T-cell (primary cell): ENCODE results near the gene SMARCE1. TPM values are rescaled to one million over a fixed set of nuclear protein-coding genes. Genes with fewer than 3 reads are reported as not detected.
A peak's percentile ranks its signal among the peaks of the same experiment; 100 is the strongest.

ENCODE experiments used
- ATAC-seq, 4 experiments: fragments of 200-7000 bp in 3 of 4; fragments of 150-1000 bp in 1 of 4; cut with Tn5 transposase; replicated peaks in 1 of 4; 1 replicate in 3 of 4; 2 replicates in 1 of 4; pipeline ENCODE4 v1.10.0; 2021; ENCODE audit warnings: moderate library complexity in 3 of 4, mild to moderate bottlenecking in 2 of 4, moderate number of reproducible peaks in 1 of 4
- CTCF ChIA-PET, 2 donors: fragments of 300-600 bp; sonication (Branson Sonifier 250); formaldehyde crosslinking; loops; one replicate each; lab custom pipeline; 2022; ENCODE audit warnings: antibody characterized with exemption in 2 of 2; lab: Charles Lee
- POLR2A ChIA-PET, 2 donors: fragments of 300-600 bp; sonication (Branson Sonifier 250); formaldehyde crosslinking; loops; one replicate each; lab custom pipeline; 2022; ENCODE audit warnings: antibody characterized with exemption in 2 of 2; lab: Charles Lee
- DNase-seq, 35 experiments: peaks; one replicate each; pipeline versions ENCODE4 v3.0.0 to v3.0.0-alpha.2; 2013 to 2023
- H3K27ac ChIP-seq: one replicate; pipeline ENCODE4 v1.5.1; 2013; ENCODE audit warnings: low read length
- H3K27me3 ChIP-seq, 2 experiments: replicated peaks in 1 of 2; 1 replicate in 1 of 2; 2 replicates in 1 of 2; pipeline versions ENCODE4 v1.6.1 to v1.7.0; 2013; ENCODE audit warnings: low read length in 1 of 2, mixed read lengths in 1 of 2; ENCODE audit not compliant: control insufficient read depth in 2 of 2, insufficient read depth in 2 of 2; ENCODE audit errors: extremely low read depth in 1 of 2
- H3K36me3 ChIP-seq, 2 donors: 1 replicate in 1 of 2; 2 replicates in 1 of 2; pipeline versions ENCODE4 v1.6.1 to v1.7.0; 2013; ENCODE audit warnings: low read length in 1 of 2; ENCODE audit not compliant: control insufficient read depth in 2 of 2, insufficient read depth in 1 of 2; ENCODE audit errors: extremely low read depth in 1 of 2
- H3K4me1 ChIP-seq, 2 experiments: 1 replicate in 1 of 2; 2 replicates in 1 of 2; pipeline versions ENCODE4 v1.6.1 to v1.7.0; 2013; ENCODE audit warnings: low read length in 2 of 2, mixed read lengths in 1 of 2; ENCODE audit not compliant: insufficient read depth in 2 of 2, control insufficient read depth in 1 of 2; ENCODE audit errors: extremely low read depth in 1 of 2
- H3K4me3 ChIP-seq, 2 donors: 1 replicate in 1 of 2; 2 replicates in 1 of 2; pipeline versions ENCODE4 v1.5.1 to v1.7.0; 2013; ENCODE audit warnings: mild to moderate bottlenecking in 2 of 2, low read length in 1 of 2, moderate library complexity in 1 of 2; ENCODE audit not compliant: control insufficient read depth in 1 of 2; ENCODE audit errors: extremely low read depth in 1 of 2
- H3K9me3 ChIP-seq: 2 replicates; pipeline ENCODE4 v1.7.0; 2013
- H3K27ac Mint-ChIP-seq, 2 donors: one replicate each; pipeline ENCODE4 v1.8.0; 2020 to 2021; ENCODE audit warnings: mild to moderate bottlenecking in 2 of 2, mixed read lengths in 2 of 2
- H3K27me3 Mint-ChIP-seq, 2 donors: one replicate each; pipeline ENCODE4 v1.8.0; 2021 to 2022; ENCODE audit warnings: mixed read lengths in 2 of 2
- H3K36me3 Mint-ChIP-seq: one replicate; pipeline ENCODE4 v1.8.0; 2021; ENCODE audit warnings: mixed read lengths
- H3K4me1 Mint-ChIP-seq, 3 donors: one replicate each; pipeline ENCODE4 v1.8.0; 2020 to 2022; ENCODE audit warnings: mixed read lengths in 3 of 3, mild to moderate bottlenecking in 1 of 3
- H3K4me3 Mint-ChIP-seq, 3 donors: one replicate each; pipeline ENCODE4 v1.8.0; 2020 to 2022; ENCODE audit warnings: mild to moderate bottlenecking in 3 of 3, mixed read lengths in 3 of 3, moderate library complexity in 3 of 3
- H3K9me3 Mint-ChIP-seq, 3 donors: one replicate each; pipeline ENCODE4 v1.8.0; 2020 to 2022; ENCODE audit warnings: mixed read lengths in 3 of 3
- WGBS: methylation state at CpG from one replicate; pipeline ENCODE4 v1.1.5; 2013; ENCODE audit warnings: missing lambda C conversion rate; ENCODE audit not compliant: insufficient coverage; 5-methylcytosine and 5-hydroxymethylcytosine counted together
- total RNA-seq, 35 experiments: library from RNA in 6 of 35; stranded (reverse) in 6 of 35; fragments of 120-200 nt in 1 of 35; gene quantifications; one replicate each; pipeline versions ENCODE4 v1.2.1 to v1.2.4 and lab custom pipeline; 2013 to 2026

SMARCE1 gene
- total RNA-seq, 5 donors from 2014 or later (not counting 1 experiment from before 2014, with no cell fraction given), result 72.6 to 80.8 (median 75.8) TPM

GRCh38 chr17:40598619-40599467 lies 48.8 kb downstream of the SMARCE1 start:
- Histone ChIP-seq H3K4me1 (peaks cover 72 to 76% of the 10 kb centered on the region in 2 experiments), H3K9me3 (no peaks in the 10 kb centered on the region), H3K4me3 (peak overlapping the region in 1 of 2 donors; percentile 11), H3K27me3 (no peaks in the 10 kb centered on the region), H3K27ac (peak overlapping the region; percentile 99), H3K36me3 (no peaks in the 10 kb centered on the region)
- POLR2A ChIA-PET, result interaction anchor here in 1 of 2 donors (1.9 kb wide), 1 partner anchor 36 kb away, joined by 9 read pairs; no protein-coding TSS in a partner anchor
- whole genome bisulfite sequencing, result 12% methylated on average over 8 of the region's 20 CpGs
- H3K27ac Mint-ChIP-seq, result peak overlapping the region; percentile 99 to 100
- no peaks in the 10 kb centered on the region for H3K27me3 Mint-ChIP-seq
- CTCF ChIA-PET, result no interaction called here
- ATAC-seq, result peak; percentile 36 to 74 (median 42)
- H3K4me1 Mint-ChIP-seq, result peaks cover 92 to 99% (median 99%) of the 10 kb centered on the region in 3 donors
- no peaks in the 10 kb centered on the region for H3K9me3 Mint-ChIP-seq
- peak in 34 of 35 experiments; percentile 32 to 89 (median 72) for DNase-seq
- H3K4me3 Mint-ChIP-seq, result peak overlapping the region; percentile 72 to 77 (median 73)
- H3K36me3 Mint-ChIP-seq, result peaks cover 3% of the 10 kb centered on the region

- ATAC-seq, result no peak
- H3K27me3 Mint-ChIP-seq, result no peaks in the 10 kb centered on the region
- WGBS, result 100% methylated on average over 1 of the region's 5 CpGs
- ChIA-PET POLR2A (interaction anchor here (1.3 to 1.9 kb wide), 3 partner anchors 17 to 36 kb away, joined by 3 to 9 read pairs (median 4); no protein-coding TSS in a partner anchor), CTCF (interaction anchor here in 1 of 2 donors (1.7 kb wide), 1 partner anchor 38 kb away, joined by 5 read pairs; no protein-coding TSS in a partner anchor)
- peaks cover 3% of the 10 kb centered on the region for H3K36me3 Mint-ChIP-seq
- Histone ChIP-seq H3K9me3 (no peaks in the 10 kb centered on the region), H3K27me3 (no peaks in the 10 kb centered on the region), H3K4me3 (no peak overlapping the region), H3K4me1 (peaks cover 70% of the 10 kb centered on the region in 2 experiments), H3K27ac (peak overlapping the region; percentile 99), H3K36me3 (no peaks in the 10 kb centered on the region)
- DNase-seq, result no peak
- no peaks in the 10 kb centered on the region for H3K9me3 Mint-ChIP-seq
- peaks cover 89 to 95% (median 94%) of the 10 kb centered on the region in 3 donors for H3K4me1 Mint-ChIP-seq
- H3K27ac Mint-ChIP-seq, result peak overlapping the region; percentile 99 to 100
- H3K4me3 Mint-ChIP-seq, result peak overlapping the region; percentile 72 to 77 (median 73)
Measured at GRCh38 chr17:40598301-40598618, 49.4 kb downstream of the SMARCE1 start.

GRCh38 chr17:40597556-40598300 lies 49.9 kb downstream of the SMARCE1 start:
- Histone ChIP-seq H3K27me3 (no peaks in the 10 kb centered on the region), H3K9me3 (no peaks in the 10 kb centered on the region), H3K4me1 (peaks cover 64 to 67% of the 10 kb centered on the region in 2 experiments), H3K4me3 (peak overlapping the region in 1 of 2 donors; percentile 36), H3K36me3 (no peaks in the 10 kb centered on the region), H3K27ac (peak overlapping the region; percentile 99)
- H3K4me3 Mint-ChIP-seq, result peak overlapping the region; percentile 72 to 77 (median 73)
- peaks cover 84 to 92% (median 89%) of the 10 kb centered on the region in 3 donors for H3K4me1 Mint-ChIP-seq
- ChIA-PET POLR2A (interaction anchor here (0.5 to 1.9 kb wide), 8 partner anchors 17 to 246 kb away, joined by 3 to 9 read pairs (median 4); no protein-coding TSS in a partner anchor), CTCF (interaction anchor here (1.1 to 1.7 kb wide), 2 partner anchors 15 to 37 kb away, joined by 5 read pairs; no protein-coding TSS in a partner anchor)
- no peaks in the 10 kb centered on the region for H3K9me3 Mint-ChIP-seq
- 63% methylated on average over 5 of the region's 9 CpGs for WGBS
- H3K36me3 Mint-ChIP-seq, result peaks cover 3% of the 10 kb centered on the region
- peak overlapping the region; percentile 99 to 100 for H3K27ac Mint-ChIP-seq
- no peaks in the 10 kb centered on the region for H3K27me3 Mint-ChIP-seq
- DNase-seq (no peak), ATAC-seq (no peak)

- ATAC-seq (peak in 2 of 4 experiments; percentile 22 to 26), DNase-seq (peak in 4 of 35 experiments; percentile 21 to 61 (median 48))
- no CpG with 5 or more reads among the region's 3 CpGs for WGBS
- H3K4me3 ChIP-seq, result no peak overlapping the region
- H3K4me3 Mint-ChIP-seq, result peak overlapping the region; percentile 6 to 77 (median 50)
- no peaks in the 10 kb centered on the region for H3K9me3 Mint-ChIP-seq
- peak overlapping the region; percentile 99 for H3K27ac ChIP-seq
- no peaks in the 10 kb centered on the region for H3K36me3 ChIP-seq
- H3K4me1 ChIP-seq, result peaks cover 59 to 64% of the 10 kb centered on the region in 2 experiments
- no peaks in the 10 kb centered on the region for H3K9me3 ChIP-seq
- H3K36me3 Mint-ChIP-seq, result peaks cover 3% of the 10 kb centered on the region
- H3K27ac Mint-ChIP-seq, result peak overlapping the region; percentile 99 to 100
- POLR2A ChIA-PET, result interaction anchor here (0.5 to 1.9 kb wide), 8 partner anchors 18 to 246 kb away, joined by 3 to 9 read pairs (median 4); no protein-coding TSS in a partner anchor
- no peaks in the 10 kb centered on the region for H3K27me3 Mint-ChIP-seq
- no peaks in the 10 kb centered on the region for H3K27me3 ChIP-seq
- peaks cover 78 to 86% (median 84%) of the 10 kb centered on the region in 3 donors for H3K4me1 Mint-ChIP-seq
- CTCF ChIA-PET, result interaction anchor here (1.1 to 1.7 kb wide), 2 partner anchors 15 to 37 kb away, joined by 5 read pairs; no protein-coding TSS in a partner anchor
Measured at GRCh38 chr17:40597156-40597555, 50.5 kb downstream of the SMARCE1 start.

GRCh38 chr17:40596261-40596919 lies 51.2 kb downstream of the SMARCE1 start:
- POLR2A ChIA-PET, result interaction anchor here in 1 of 2 donors (1.1 kb wide), 1 partner anchor 33 kb away, joined by 4 read pairs; no protein-coding TSS in a partner anchor
- Mint-ChIP-seq H3K4me1 (peaks cover 72 to 81% (median 78%) of the 10 kb centered on the region in 3 donors), H3K4me3 (peak overlapping the region; percentile 34 to 77 (median 50)), H3K36me3 (peaks cover 3% of the 10 kb centered on the region), H3K27ac (peak overlapping the region; percentile 99 to 100), H3K9me3 (no peaks in the 10 kb centered on the region), H3K27me3 (no peaks in the 10 kb centered on the region)
- DNase-seq (peak in 3 of 35 experiments; percentile 21 to 55 (median 33)), ATAC-seq (peak; percentile 11 to 61 (median 40))
- Histone ChIP-seq H3K9me3 (no peaks in the 10 kb centered on the region), H3K27me3 (no peaks in the 10 kb centered on the region), H3K36me3 (no peaks in the 10 kb centered on the region), H3K4me3 (no peak overlapping the region), H3K4me1 (peaks cover 51 to 57% of the 10 kb centered on the region in 2 experiments), H3K27ac (peak overlapping the region; percentile 99)
- CTCF ChIA-PET, result interaction anchor here in 1 of 2 donors (1.1 kb wide), 1 partner anchor 14 kb away, joined by 5 read pairs; no protein-coding TSS in a partner anchor
- 72% methylated on average over 3 of the region's 7 CpGs for WGBS
